Activated CD8-positive, alpha-beta memory T cell treated with anti-CD3 and anti-CD28 coated beads, Interleukin-2, amount 50 U/mL, for 24 hours (primary cell): ENCODE data around the gene ADGRD2.

Source experiments
- DNase-seq: peaks from one replicate; pipeline ENCODE4 v3.0.0-alpha.2; 2020; ENCODE audit errors: extremely low read depth

ADGRD2 gene

GRCh38 chr9:124511891-124512805 is 61.9 kb downstream of the ADGRD2 start:
- DNase-seq: no peak

GRCh38 chr9:124512806-124513204 is 62.6 kb downstream of the ADGRD2 start:
- DNase-seq: no peak

- DNase-seq: no peak
Measured at GRCh38 chr9:124513376-124513994, 63.2 kb downstream of the ADGRD2 start.

- no peak for DNase-seq
Measured at GRCh38 chr9:124514125-124514524, 63.9 kb downstream of the ADGRD2 start.

- DNase-seq: no peak
Measured at GRCh38 chr9:124514874-124515273, 64.6 kb downstream of the ADGRD2 start.

GRCh38 chr9:124517600-124517999 is 67.3 kb downstream of the ADGRD2 start:
- DNase-seq: no peak

- DNase-seq: no peak
Measured at GRCh38 chr9:124518116-124518515, 67.9 kb downstream of the ADGRD2 start.

- DNase-seq: no peak
Measured at GRCh38 chr9:124520206-124520596, 70.0 kb downstream of the ADGRD2 start.

- no peak for DNase-seq
Measured at GRCh38 chr9:124521142-124521541, 70.9 kb downstream of the ADGRD2 start.

GRCh38 chr9:124522121-124523098 is 72.2 kb downstream of the ADGRD2 start:
- DNase-seq: no peak

GRCh38 chr9:124526174-124526573 is 75.9 kb downstream of the ADGRD2 start:
- DNase-seq: no peak

- DNase-seq: no peak
Measured at GRCh38 chr9:124527781-124528180, 77.5 kb downstream of the ADGRD2 start.
